ENCODE measurements around the gene SCAF4.

The SCAF4 gene

DNA sequence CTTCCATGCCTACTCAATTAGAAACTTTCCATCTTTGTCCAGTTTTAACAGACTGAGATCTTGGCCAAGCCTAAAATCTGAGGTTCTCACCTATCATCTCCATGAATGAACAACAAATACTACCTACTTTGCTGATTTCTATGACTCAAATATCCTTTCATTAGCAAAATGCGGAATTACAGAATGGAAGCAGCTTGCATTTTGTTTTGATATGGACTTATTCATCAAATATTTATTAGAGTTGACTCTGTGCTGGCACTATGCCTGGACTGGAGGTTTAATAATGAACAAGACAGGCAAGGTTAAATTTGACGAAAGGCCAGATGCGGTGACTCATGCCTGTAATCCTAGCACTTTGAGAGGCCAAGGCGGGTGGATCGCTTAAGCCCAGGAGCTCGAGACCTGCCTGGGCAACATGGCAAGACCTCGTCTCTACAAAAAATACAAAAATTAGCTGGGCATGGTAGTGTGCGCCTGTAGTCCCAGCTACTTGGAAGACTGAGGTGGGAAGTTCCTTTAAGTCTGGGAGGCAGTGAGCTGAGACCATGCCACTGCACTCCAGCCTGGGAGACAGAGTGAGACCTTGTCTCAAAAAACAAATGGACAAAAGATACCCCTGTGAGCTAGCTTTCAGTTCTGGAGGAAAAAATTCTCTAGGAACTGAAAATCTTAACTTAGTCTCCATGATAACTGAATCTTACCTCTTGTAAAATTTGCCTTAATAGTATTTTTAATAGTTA is 101.8 kb downstream of the SCAF4 start:
- no peak for DNase-seq

DNA sequence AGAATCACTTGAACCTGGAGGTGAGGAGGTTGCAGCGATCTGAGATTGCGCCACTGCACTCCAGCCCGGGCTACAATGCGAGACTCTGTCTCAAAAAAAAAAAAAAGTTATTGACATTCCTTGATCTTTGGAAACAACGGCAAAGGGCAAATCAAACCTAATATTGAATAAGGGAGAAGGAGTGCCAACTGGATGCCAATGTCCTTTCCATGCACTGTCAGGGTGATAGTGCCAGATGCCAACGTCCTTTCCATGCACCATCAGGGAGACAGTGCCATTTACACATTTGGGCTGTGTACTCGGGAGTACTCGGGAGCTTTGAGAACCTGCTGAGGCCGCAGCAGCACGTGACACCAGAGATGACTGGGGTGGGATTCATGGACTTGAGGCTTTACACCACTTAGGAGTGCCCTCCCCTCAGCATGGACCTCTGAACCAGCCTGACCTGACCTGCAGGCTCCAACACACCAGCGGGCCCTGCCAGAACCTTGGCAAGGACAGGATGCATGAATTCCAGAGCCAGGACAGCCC is 106.9 kb downstream of the SCAF4 start:
- no peak for DNase-seq

DNA sequence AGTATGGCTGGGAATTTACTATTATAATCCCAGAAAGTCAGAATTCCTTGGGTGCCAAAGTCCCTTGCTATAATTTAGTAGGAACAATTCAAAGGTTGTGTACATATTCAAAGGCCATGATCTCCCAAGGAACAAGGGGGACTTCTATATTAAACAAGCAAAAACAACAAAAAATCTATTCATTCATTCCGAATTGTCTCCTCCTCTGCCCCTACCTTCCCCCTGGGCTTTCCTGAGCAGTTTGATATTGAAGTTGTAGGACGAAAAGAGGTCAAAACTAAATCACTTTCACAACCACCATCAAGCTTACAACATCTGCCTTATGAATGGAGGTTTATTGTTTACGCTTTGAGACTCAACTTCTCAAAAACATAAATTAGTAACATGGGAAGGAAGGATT is 107.7 kb downstream of the SCAF4 start:
- DNase-seq: no peak

DNA sequence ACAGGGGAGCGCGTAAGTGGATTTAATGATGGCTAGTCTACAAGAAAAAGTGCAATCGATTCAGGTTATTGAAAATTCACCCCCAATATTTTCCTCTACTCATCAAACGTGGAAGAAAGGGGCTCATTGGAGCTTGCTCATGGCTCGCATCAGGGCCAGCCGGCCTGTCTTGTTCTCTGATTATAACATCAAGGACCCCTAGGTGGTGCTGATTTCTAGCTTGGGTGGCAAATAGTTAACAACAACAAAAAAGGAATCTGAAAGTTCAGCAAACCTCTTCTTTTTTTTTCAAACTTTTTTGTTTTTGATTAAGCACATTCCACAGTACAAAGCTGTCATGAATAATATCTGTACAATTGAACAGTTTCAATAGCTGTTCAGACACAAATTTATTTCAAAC is 108.3 kb downstream of the SCAF4 start:
- no peak for DNase-seq

DNA sequence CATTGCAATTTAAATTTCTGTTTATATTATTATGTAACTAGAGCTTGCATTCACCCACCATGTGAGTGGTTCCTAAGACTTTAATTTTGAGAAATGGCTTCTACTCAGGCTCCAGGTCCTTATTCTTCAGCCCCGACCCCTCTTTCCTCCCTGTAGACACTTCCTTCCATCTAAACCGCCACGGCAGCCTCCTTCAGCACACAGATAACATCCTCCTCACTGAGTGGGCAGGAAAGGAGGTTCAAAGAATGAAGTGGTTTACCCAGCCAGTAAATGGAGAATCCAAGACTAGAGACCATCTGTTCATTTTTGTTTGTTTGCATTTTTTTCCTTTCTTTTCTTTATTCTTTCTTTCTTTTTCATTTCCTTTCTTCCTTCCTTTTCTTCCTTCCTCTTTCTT is 109.5 kb downstream of the SCAF4 start:
- no peak for DNase-seq

All from activated CD8-positive, alpha-beta memory T cell treated with anti-CD3 and anti-CD28 coated beads, Interleukin-2, amount 50 U/mL, for 4 hours (primary cell).